Measurements from ENCODE around the gene MAP7. TPM values are rescaled to one million over a fixed set of nuclear protein-coding genes. Genes with fewer than 3 reads are reported as not detected.
A peak's percentile ranks its signal among the peaks of the same experiment; 100 is the strongest.
"Not testable (repeated sequence)": the region's sequence is repeated elsewhere in the genome, so short reads cannot be mapped to it uniquely, and the experiment has no call there.

The MAP7 gene
- total and polyA plus RNA-seq, 2 experiments from 2014 or later: 44.7 to 49.2 TPM

GRCh38 chr6:136483906-136484305 is 66.3 kb downstream of the MAP7 start (continued):
- TF ChIP-seq, protein P1, sequence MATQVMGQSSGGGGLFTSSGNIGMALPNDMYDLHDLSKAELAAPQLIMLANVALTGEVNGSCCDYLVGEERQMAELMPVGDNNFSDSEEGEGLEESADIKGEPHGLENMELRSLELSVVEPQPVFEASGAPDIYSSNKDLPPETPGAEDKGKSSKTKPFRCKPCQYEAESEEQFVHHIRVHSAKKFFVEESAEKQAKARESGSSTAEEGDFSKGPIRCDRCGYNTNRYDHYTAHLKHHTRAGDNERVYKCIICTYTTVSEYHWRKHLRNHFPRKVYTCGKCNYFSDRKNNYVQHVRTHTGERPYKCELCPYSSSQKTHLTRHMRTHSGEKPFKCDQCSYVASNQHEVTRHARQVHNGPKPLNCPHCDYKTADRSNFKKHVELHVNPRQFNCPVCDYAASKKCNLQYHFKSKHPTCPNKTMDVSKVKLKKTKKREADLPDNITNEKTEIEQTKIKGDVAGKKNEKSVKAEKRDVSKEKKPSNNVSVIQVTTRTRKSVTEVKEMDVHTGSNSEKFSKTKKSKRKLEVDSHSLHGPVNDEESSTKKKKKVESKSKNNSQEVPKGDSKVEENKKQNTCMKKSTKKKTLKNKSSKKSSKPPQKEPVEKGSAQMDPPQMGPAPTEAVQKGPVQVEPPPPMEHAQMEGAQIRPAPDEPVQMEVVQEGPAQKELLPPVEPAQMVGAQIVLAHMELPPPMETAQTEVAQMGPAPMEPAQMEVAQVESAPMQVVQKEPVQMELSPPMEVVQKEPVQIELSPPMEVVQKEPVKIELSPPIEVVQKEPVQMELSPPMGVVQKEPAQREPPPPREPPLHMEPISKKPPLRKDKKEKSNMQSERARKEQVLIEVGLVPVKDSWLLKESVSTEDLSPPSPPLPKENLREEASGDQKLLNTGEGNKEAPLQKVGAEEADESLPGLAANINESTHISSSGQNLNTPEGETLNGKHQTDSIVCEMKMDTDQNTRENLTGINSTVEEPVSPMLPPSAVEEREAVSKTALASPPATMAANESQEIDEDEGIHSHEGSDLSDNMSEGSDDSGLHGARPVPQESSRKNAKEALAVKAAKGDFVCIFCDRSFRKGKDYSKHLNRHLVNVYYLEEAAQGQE (IDR thresholded peaks at IDR 0.05; ENCODE audit: unreplicated experiment): no peak
- TF ChIP-seq JUNB (IDR thresholded peaks at IDR 0.05; ENCODE audit: unreplicated experiment): no peak
- no peak for TF ChIP-seq POLR2AphosphoS5 (IDR thresholded peaks at IDR 0.05; ENCODE audit: low read depth)
- TF ChIP-seq, protein P2, sequence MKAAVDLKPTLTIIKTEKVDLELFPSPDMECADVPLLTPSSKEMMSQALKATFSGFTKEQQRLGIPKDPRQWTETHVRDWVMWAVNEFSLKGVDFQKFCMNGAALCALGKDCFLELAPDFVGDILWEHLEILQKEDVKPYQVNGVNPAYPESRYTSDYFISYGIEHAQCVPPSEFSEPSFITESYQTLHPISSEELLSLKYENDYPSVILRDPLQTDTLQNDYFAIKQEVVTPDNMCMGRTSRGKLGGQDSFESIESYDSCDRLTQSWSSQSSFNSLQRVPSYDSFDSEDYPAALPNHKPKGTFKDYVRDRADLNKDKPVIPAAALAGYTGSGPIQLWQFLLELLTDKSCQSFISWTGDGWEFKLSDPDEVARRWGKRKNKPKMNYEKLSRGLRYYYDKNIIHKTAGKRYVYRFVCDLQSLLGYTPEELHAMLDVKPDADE (IDR thresholded peaks at IDR 0.05): no peak

DNA sequence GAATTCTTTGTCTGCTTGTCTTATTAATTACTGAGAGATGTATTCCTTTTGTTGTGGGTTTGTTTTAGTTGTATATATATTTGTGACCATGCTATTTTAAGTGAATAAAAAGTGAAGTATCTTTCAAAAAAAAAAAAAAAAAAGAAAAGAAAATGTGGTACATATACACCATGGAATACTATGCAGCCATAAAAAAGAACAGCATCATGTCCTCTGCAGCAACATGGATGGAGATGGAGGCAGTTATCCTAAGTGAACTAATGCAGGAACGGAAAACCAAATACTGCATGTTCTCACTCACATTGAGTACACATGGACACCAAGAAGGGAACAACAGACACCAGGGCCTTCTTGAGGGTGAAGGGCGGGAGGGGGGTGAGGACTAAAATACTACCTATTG is 67.2 kb downstream of the MAP7 start:
- H3K36me3 ChIP-seq (ENCODE audit: insufficient read depth); H3K4me2 ChIP-seq; H3K4me1 ChIP-seq (ENCODE audit: insufficient read depth); H3K27me3 Mint-ChIP-seq (ENCODE audit: insufficient read depth, low read depth, poor library complexity); H3K27ac ChIP-seq (ENCODE audit: low read depth); H3K9me2 ChIP-seq (ENCODE audit: insufficient read depth); H3K27ac Mint-ChIP-seq; H3F3A ChIP-seq (replicated peaks; ENCODE audit: low read depth); H4K20me1 ChIP-seq (replicated peaks; ENCODE audit: insufficient read depth); ATAC-seq; H3K4me1 Mint-ChIP-seq; H3K27me3 ChIP-seq (ENCODE audit: insufficient read depth); H2AFZ ChIP-seq; H3K4me3 ChIP-seq; H3K4me3 Mint-ChIP-seq; DNase-seq (ENCODE audit: low spot score): not testable (repeated sequence)
- H3K79me2 ChIP-seq (replicated peaks; ENCODE audit: insufficient read depth): peaks cover 93% of the 10 kb centered on the region
- peaks cover 13% of the 10 kb centered on the region; the same call in 2 of the 3 replicates for H3K9me3 Mint-ChIP-seq
- H3K36me3 Mint-ChIP-seq (ENCODE audit: low read depth): peaks cover 15% of the 10 kb centered on the region; the same call in 2 of the 3 replicates

GRCh38 chr6:136477548-136477947 is 72.7 kb downstream of the MAP7 start:
- no peaks in the 10 kb centered on the region for H3K36me3 ChIP-seq (ENCODE audit: insufficient read depth)
- H2AFZ ChIP-seq: no peak overlapping the region
- no peaks in the 10 kb centered on the region for H3F3A ChIP-seq (replicated peaks; ENCODE audit: low read depth)
- no peak overlapping the region for H3K4me3 Mint-ChIP-seq
- no peak overlapping the region for H3K27ac Mint-ChIP-seq
- peaks cover 21% of the 10 kb centered on the region for H3K4me1 ChIP-seq (ENCODE audit: insufficient read depth)
- H3K4me2 ChIP-seq: no peak overlapping the region
- DNase-seq (ENCODE audit: low spot score) (no peak), ATAC-seq (no peak)
- peaks cover 7% of the 10 kb centered on the region; the same call in 1 of the 2 replicates for H4K20me1 ChIP-seq (replicated peaks; ENCODE audit: insufficient read depth)
- H3K79me2 ChIP-seq (replicated peaks; ENCODE audit: insufficient read depth): peaks cover 94% of the 10 kb centered on the region
- H3K27ac ChIP-seq (ENCODE audit: low read depth): no peak overlapping the region
- H3K9me3 Mint-ChIP-seq: peaks cover 13% of the 10 kb centered on the region; the same call in 2 of the 3 replicates
- no peaks in the 10 kb centered on the region for H3K27me3 ChIP-seq (ENCODE audit: insufficient read depth)
- no peak overlapping the region for H3K4me3 ChIP-seq
- peaks cover 9% of the 10 kb centered on the region; the same call in 2 of the 3 replicates for H3K36me3 Mint-ChIP-seq (ENCODE audit: low read depth)
- no peaks in the 10 kb centered on the region for H3K9me2 ChIP-seq (ENCODE audit: insufficient read depth)
- peaks cover 22% of the 10 kb centered on the region for H3K4me1 Mint-ChIP-seq
- peaks cover 2% of the 10 kb centered on the region for H3K27me3 Mint-ChIP-seq (ENCODE audit: insufficient read depth, low read depth, poor library complexity)
- TF ChIP-seq, protein P1 (IDR thresholded peaks at IDR 0.05; ENCODE audit: unreplicated experiment): peak; percentile 58
- no peak for TF ChIP-seq ZNF331 (CRISPR knock-in tag; IDR thresholded peaks at IDR 0.05; ENCODE audit: low read depth)
- TF ChIP-seq ZNF114 (CRISPR knock-in tag; IDR thresholded peaks at IDR 0.05): no peak
